GM10266 (cell line): Measurements from ENCODE around the gene ARHGAP26.

Experiments used
- DNase-seq: peaks from one replicate; pipeline ENCODE4 v3.0.0; 2012; ENCODE audit errors: extremely low spot score
- CTCF ChIP-seq: IDR thresholded peaks from 2 replicates; pipeline ENCODE4 v1.5.1; 2012; ENCODE audit warnings: mild to moderate bottlenecking, low read depth; ENCODE audit not compliant: control insufficient read depth, insufficient read depth; ENCODE audit errors: missing control alignments

ARHGAP26 gene

GRCh38 chr5:142767178-142767577, 3.0 kb upstream of the ARHGAP26 start:
- TF ChIP-seq CTCF: no peak
- DNase-seq: no peak

- DNase-seq: no peak
- TF ChIP-seq CTCF: no peak
Measured at GRCh38 chr5:142767911-142768310, 2.3 kb upstream of the ARHGAP26 start.

DNA sequence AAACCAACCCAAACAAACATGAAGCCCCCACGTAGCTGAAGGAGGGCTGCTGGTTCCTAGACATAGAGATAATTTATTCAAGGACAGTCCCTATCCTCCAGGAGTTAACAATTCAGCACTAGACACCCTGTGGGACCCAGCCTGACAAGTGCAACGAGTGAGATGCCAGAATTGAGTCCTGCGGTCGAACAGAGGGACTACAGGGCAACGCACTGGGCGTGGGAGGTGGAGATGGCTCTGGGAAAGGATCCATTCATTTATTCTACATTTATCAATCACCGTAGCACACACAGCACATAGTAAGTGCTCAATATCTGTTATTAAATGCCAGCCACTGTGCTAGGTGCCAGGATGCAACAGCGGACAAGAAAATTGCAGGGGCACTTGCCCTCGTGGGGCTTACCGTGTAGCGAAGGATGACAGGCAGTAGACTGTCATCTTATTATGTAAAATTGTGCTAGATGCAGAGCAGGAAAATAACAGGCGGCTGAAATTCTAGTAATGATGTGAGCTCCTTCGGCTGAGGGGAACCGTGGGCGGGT, 855 bp upstream of the ARHGAP26 start:
- no peak for DNase-seq
- no peak for TF ChIP-seq CTCF

DNA sequence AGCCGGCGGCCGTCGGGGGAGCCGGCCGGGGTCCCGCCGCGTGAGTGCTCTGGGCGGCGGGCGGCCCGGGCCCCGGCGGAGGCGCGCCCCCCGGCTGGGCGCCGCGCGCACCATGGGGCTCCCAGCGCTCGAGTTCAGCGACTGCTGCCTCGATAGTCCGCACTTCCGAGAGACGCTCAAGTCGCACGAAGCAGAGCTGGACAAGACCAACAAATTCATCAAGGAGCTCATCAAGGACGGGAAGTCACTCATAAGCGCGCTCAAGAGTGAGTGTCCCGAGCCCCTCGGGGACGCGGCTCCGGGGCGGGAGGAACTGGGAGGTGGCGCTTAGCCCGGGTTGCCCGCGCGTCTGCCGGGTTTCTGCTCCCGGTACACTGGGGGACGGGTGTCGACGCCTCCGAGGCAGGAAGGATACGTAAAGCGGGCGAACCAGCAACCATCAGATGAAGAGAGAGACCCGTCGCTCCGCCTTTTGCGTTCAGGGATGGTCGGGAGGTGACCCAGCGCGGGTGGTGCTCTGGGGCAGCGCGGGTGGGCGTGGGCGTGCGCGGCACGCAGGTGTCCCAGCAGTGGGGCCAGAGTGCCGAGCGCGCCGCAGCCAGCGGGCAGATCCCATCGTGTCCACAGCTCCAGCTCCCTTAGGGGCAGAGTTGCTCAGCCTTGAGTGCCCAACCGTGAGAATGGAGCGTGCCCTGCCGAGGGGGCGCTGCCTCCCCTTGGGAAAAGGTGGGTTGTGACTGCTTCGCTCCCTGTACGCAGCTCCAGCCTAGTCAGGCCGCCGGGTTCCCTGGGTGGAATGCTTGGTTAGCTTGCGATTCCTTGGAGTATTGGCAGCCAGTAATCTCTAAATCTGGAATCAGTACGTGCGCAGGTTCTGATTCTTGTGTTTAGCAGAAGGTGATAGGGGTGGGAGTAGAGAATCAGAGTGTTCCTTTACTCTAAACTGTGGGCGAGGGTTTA, 753 bp downstream of the ARHGAP26 start:
- DNase-seq: peak; percentile 56
- no peak for TF ChIP-seq CTCF

GRCh38 chr5:142771666-142772065, 1.5 kb downstream of the ARHGAP26 start:
- TF ChIP-seq CTCF: no peak
- no peak for DNase-seq

- DNase-seq: no peak
- no peak for TF ChIP-seq CTCF
Measured at GRCh38 chr5:142772446-142773293, 2.5 kb downstream of the ARHGAP26 start.
